B cell (primary cell): ENCODE results near the gene METAP1D. TPM values are rescaled to one million over a fixed set of nuclear protein-coding genes. Genes with fewer than 3 reads are reported as not detected.

Experiments used
- ATAC-seq: fragments of 200-7000 bp; cut with Tn5 transposase; one replicate; pipeline ENCODE4 v1.10.0; 2021; ENCODE audit warnings: low read depth, mild to moderate bottlenecking, moderate number of reproducible peaks, moderate library complexity
- CTCF ChIA-PET: fragments of 350-600 bp; sonication (Branson Sonifier 250); formaldehyde crosslinking; loops from one replicate; lab custom pipeline; 2021; ENCODE audit warnings: antibody characterized with exemption, inconsistent platforms; lab: Charles Lee
- POLR2A ChIA-PET: fragments of 350-600 bp; sonication (Branson Sonifier 250); formaldehyde crosslinking; loops from one replicate; lab custom pipeline; 2021; ENCODE audit warnings: antibody characterized with exemption; lab: Charles Lee
- DNase-seq: peaks from one replicate; pipeline ENCODE4 v3.0.0; 2013
- H2AFZ ChIP-seq: 2 replicates; pipeline ENCODE4 v1.6.1; 2012; ENCODE audit warnings: mild to moderate bottlenecking, low read depth, low read length; ENCODE audit not compliant: insufficient read depth, poor library complexity, severe bottlenecking
- H3K27ac ChIP-seq, 2 donors: 1 replicate in 1 of 2; 2 replicates in 1 of 2; pipeline ENCODE4 v1.5.1; 2012 to 2013; ENCODE audit warnings: low read length in 2 of 2, mild to moderate bottlenecking in 2 of 2, moderate library complexity in 1 of 2
- H3K27me3 ChIP-seq, 4 experiments: fragments of 200-600 bp in 1 of 4; sonication (generic) in 1 of 4; replicated peaks in 1 of 4; 1 replicate in 2 of 4; 2 replicates in 2 of 4; pipeline versions ENCODE4 v1.6.1 to v1.7.0; 2013 to 2016; ENCODE audit warnings: low read length in 3 of 4, mild to moderate bottlenecking in 2 of 4, mixed read lengths in 1 of 4, moderate library complexity in 1 of 4; ENCODE audit not compliant: insufficient read depth in 4 of 4, control insufficient read depth in 3 of 4; ENCODE audit errors: control extremely low read depth in 1 of 4
- H3K36me3 ChIP-seq, 2 experiments: replicated peaks in 1 of 2; 1 replicate in 1 of 2; 2 replicates in 1 of 2; pipeline versions ENCODE4 v1.6.1 to v1.7.1; 2013; ENCODE audit warnings: low read length in 1 of 2; ENCODE audit not compliant: insufficient read depth in 2 of 2, control insufficient read depth in 1 of 2; ENCODE audit errors: control extremely low read depth in 1 of 2, extremely low read depth in 1 of 2
- H3K4me1 ChIP-seq, 2 donors: fragments of 200-600 bp in 1 of 2; sonication (generic) in 1 of 2; 1 replicate in 1 of 2; 2 replicates in 1 of 2; pipeline versions ENCODE4 v1.5.1 to v1.6.1; 2013 to 2017; ENCODE audit warnings: low read length in 2 of 2; ENCODE audit not compliant: control insufficient read depth in 2 of 2, insufficient read depth in 2 of 2
- H3K4me2 ChIP-seq: replicated peaks from 2 replicates; pipeline ENCODE3; 2012; ENCODE audit warnings: mild to moderate bottlenecking, low read depth, low read length; ENCODE audit not compliant: poor library complexity, severe bottlenecking
- H3K4me3 ChIP-seq, 5 experiments: fragments of 200-600 bp in 1 of 5; sonication (generic) in 1 of 5; 1 replicate in 3 of 5; 2 replicates in 2 of 5; pipeline versions ENCODE4 v1.5.1 to v1.7.0; 2011 to 2016; ENCODE audit warnings: low read length in 4 of 5, mild to moderate bottlenecking in 4 of 5, low read depth in 2 of 5, control low read depth in 1 of 5, moderate library complexity in 1 of 5; ENCODE audit not compliant: insufficient read depth in 1 of 5; ENCODE audit errors: control extremely low read depth in 1 of 5, extremely low read depth in 1 of 5
- H3K79me2 ChIP-seq: fragments of 200-600 bp; sonication (generic); one replicate; pipeline ENCODE4 v1.6.0; 2016; ENCODE audit warnings: low read length; ENCODE audit not compliant: control insufficient read depth, insufficient read depth
- H3K9ac ChIP-seq: fragments of 200-600 bp; sonication (generic); 2 replicates; pipeline ENCODE4 v1.6.1; 2017; ENCODE audit warnings: mild to moderate bottlenecking, low read length, moderate library complexity
- H3K9me3 ChIP-seq, 3 donors: one replicate each; pipeline versions ENCODE4 v1.6.1 to v1.7.1; 2013; ENCODE audit warnings: low read length in 2 of 3; ENCODE audit not compliant: control insufficient read depth in 2 of 3, insufficient read depth in 1 of 3; ENCODE audit errors: control extremely low read depth in 1 of 3
- H4K20me1 ChIP-seq: 2 replicates; pipeline ENCODE4 v1.6.0; 2012; ENCODE audit warnings: mild to moderate bottlenecking, low read length; ENCODE audit not compliant: insufficient read depth, control insufficient read depth, poor library complexity, severe bottlenecking
- H3K27ac Mint-ChIP-seq: one replicate; pipeline ENCODE4 v1.8.0; 2021; ENCODE audit warnings: mixed read lengths
- H3K27me3 Mint-ChIP-seq: one replicate; pipeline ENCODE4 v1.8.0; 2021; ENCODE audit warnings: mixed read lengths
- H3K4me1 Mint-ChIP-seq: one replicate; pipeline ENCODE4 v1.8.0; 2021; ENCODE audit warnings: mixed read lengths
- H3K4me3 Mint-ChIP-seq: one replicate; pipeline ENCODE4 v1.8.0; 2021; ENCODE audit warnings: mixed read lengths
- H3K9me3 Mint-ChIP-seq: one replicate; pipeline ENCODE4 v1.8.0; 2022; ENCODE audit warnings: mixed read lengths; ENCODE audit not compliant: insufficient read depth
- EZH2 ChIP-seq: IDR thresholded peaks from 2 replicates; pipeline ENCODE4 v1.6.1; 2012; ENCODE audit warnings: borderline replicate concordance, low read depth, mild to moderate bottlenecking, moderate library complexity, low read length; ENCODE audit not compliant: insufficient read depth, poor library complexity, severe bottlenecking
- WGBS: methylation state at CpG from one replicate; pipeline ENCODE4 v1.1.5; 2013; ENCODE audit warnings: missing lambda C conversion rate; ENCODE audit not compliant: insufficient coverage; 5-methylcytosine and 5-hydroxymethylcytosine counted together
- intact Hi-C: fragments of 100-400 bp; cut with micrococcal nuclease; formaldehyde crosslinking; loops from one replicate; pipeline ENCODE4 v1.10.0; 2022
- polyA plus RNA-seq: library from polyadenylated mRNA; depleted of rRNA; stranded (reverse); fragments of >200 nt; gene quantifications from 2 replicates; pipeline ENCODE4 v1.2.3, GENCODE V29; 2012
- total RNA-seq, 2 donors: library from RNA; stranded (reverse); fragments of 120-200 nt in 1 of 2; gene quantifications; 1 replicate in 1 of 2; 2 replicates in 1 of 2; pipeline versions ENCODE4 v1.2.3 to v1.2.4, GENCODE V29; 2013 to 2022
- TF ChIP-seq, protein P1 (sequence below): fragments of 200-600 bp; IDR thresholded peaks from one replicate; pipeline ENCODE4 v1.8.0; 2022; ENCODE audit warnings: antibody characterized with exemption, mild to moderate bottlenecking

The METAP1D gene
- total and polyA plus RNA-seq, 2 donors (not counting 1 experiment from before 2014, with no cell fraction given), result 7.8 to 8.9 TPM

DNA sequence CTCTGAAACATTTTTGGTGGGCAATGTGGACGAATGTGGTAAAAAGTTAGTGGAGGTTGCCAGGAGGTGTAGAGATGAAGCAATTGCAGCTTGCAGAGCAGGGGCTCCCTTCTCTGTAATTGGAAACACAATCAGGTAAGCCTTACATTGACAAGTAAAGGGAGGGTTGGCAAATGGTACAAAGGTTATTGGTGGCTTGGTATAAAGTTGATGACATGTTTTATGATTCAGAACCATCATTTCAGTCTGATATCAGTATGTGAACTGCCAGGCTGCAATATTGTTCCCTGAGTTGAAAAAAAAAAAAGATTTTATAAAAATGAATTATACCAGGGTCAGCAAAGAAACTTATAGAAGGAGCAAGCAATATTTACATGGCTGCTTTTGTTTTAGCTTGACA, 71.2 kb downstream of the METAP1D start:
- Mint-ChIP-seq H3K27ac (no peak overlapping the region), H3K4me1 (no peaks in the 10 kb centered on the region), H3K4me3 (no peak overlapping the region), H3K27me3 (no peaks in the 10 kb centered on the region), H3K9me3 (no peaks in the 10 kb centered on the region)
- Histone ChIP-seq H2AFZ (no peak overlapping the region), H3K79me2 (no peaks in the 10 kb centered on the region), H3K36me3 (peaks cover 0 to 1% of the 10 kb centered on the region in 2 experiments), H3K9ac (no peak overlapping the region), H3K9me3 (no peaks in the 10 kb centered on the region), H3K4me3 (no peak overlapping the region), H3K4me2 (no peak overlapping the region), H3K27me3 (no peaks in the 10 kb centered on the region), H3K27ac (no peak overlapping the region), H3K4me1 (no peaks in the 10 kb centered on the region), H4K20me1 (no peaks in the 10 kb centered on the region)
- intact Hi-C loops, result no loop called here
- CTCF ChIA-PET, result interaction anchor here (0.6 kb wide), 1 partner anchor 391 kb away, joined by 3 read pairs; no protein-coding TSS in a partner anchor
- ATAC-seq, result no peak
- no peak for DNase-seq
- 100% methylated on average over 1 of the region's 1 CpG for WGBS
- POLR2A ChIA-PET, result no interaction called here
- TF ChIP-seq, protein P1, sequence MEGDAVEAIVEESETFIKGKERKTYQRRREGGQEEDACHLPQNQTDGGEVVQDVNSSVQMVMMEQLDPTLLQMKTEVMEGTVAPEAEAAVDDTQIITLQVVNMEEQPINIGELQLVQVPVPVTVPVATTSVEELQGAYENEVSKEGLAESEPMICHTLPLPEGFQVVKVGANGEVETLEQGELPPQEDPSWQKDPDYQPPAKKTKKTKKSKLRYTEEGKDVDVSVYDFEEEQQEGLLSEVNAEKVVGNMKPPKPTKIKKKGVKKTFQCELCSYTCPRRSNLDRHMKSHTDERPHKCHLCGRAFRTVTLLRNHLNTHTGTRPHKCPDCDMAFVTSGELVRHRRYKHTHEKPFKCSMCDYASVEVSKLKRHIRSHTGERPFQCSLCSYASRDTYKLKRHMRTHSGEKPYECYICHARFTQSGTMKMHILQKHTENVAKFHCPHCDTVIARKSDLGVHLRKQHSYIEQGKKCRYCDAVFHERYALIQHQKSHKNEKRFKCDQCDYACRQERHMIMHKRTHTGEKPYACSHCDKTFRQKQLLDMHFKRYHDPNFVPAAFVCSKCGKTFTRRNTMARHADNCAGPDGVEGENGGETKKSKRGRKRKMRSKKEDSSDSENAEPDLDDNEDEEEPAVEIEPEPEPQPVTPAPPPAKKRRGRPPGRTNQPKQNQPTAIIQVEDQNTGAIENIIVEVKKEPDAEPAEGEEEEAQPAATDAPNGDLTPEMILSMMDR, result no peak
- TF ChIP-seq EZH2, result no peak

DNA sequence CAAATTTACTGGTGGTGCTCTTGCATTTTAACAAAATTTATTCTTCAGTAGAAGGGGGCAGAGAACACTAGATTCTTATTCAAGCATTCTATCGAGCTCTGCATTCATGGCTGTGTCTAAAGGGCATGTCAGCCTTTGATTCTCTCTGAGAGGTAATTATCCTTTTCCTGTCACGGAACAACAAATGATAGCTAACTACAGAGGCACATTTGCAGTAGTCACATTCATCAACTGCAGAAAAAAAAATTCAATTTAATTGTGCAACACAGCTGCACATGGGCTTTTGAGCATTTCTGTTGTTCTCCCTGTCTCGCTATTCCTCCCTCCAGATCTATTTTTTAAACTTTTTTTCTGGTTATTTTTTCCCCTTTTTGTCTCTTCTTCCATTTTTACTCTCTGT, 72.5 kb downstream of the METAP1D start:
- H3K27me3 Mint-ChIP-seq, result no peaks in the 10 kb centered on the region
- CTCF ChIA-PET, result no interaction called here

More for the DNA sequence above, 72.5 kb downstream of the METAP1D start:
- H4K20me1 ChIP-seq, result no peaks in the 10 kb centered on the region
- POLR2A ChIA-PET, result no interaction called here
- H3K4me1 ChIP-seq, result no peaks in the 10 kb centered on the region
- no peak overlapping the region for H2AFZ ChIP-seq
- ATAC-seq (no peak), DNase-seq (no peak)
- TF ChIP-seq, protein P1, result no peak
- no peak for TF ChIP-seq EZH2
- Mint-ChIP-seq H3K9me3 (no peaks in the 10 kb centered on the region), H3K4me3 (no peak overlapping the region), H3K27ac (no peak overlapping the region), H3K4me1 (no peaks in the 10 kb centered on the region)
- no peaks in the 10 kb centered on the region for H3K79me2 ChIP-seq
- 83% methylated on average over 1 of the region's 3 CpGs for WGBS
- no peaks in the 10 kb centered on the region for H3K9me3 ChIP-seq
- intact Hi-C loops, result no loop called here
- H3K27ac ChIP-seq, result no peak overlapping the region
- no peak overlapping the region for H3K4me3 ChIP-seq
- H3K9ac ChIP-seq, result no peak overlapping the region
- H3K4me2 ChIP-seq, result no peak overlapping the region
- H3K36me3 ChIP-seq, result no peaks in the 10 kb centered on the region
- no peaks in the 10 kb centered on the region for H3K27me3 ChIP-seq
